HG03103 (cell line): ENCODE results near the gene CD164.
"Not testable (repeated sequence)": the region's sequence is repeated elsewhere in the genome, so short reads cannot be mapped to it uniquely, and the experiment has no call there.

Experiments
- ATAC-seq: cut with Tn5 transposase; IDR thresholded peaks from one replicate; pipeline ENCODE4 v1.9.1; 2021; ENCODE audit warnings: low read depth; ENCODE audit not compliant: unreplicated experiment

CD164 gene

DNA sequence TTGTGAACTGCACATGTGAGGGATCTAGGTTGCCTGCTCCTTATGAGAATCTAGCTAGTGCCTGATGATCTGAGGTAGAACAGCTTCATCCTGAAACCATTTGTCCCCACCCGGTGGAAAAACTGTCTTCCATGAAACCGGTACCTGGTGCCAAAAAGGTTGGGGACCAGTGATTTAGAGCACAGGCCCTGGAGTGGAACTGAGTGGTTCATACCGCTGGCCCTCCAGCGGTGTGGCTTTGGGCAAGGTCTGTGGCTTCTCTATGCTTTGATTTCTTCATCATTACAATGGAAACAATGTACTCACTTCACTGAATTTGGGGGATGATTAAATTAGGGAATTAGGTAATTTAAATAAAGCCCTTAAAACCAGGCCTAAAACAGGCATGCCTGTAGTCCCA, 36.3 kb downstream of the CD164 start:
- no peak for ATAC-seq

DNA sequence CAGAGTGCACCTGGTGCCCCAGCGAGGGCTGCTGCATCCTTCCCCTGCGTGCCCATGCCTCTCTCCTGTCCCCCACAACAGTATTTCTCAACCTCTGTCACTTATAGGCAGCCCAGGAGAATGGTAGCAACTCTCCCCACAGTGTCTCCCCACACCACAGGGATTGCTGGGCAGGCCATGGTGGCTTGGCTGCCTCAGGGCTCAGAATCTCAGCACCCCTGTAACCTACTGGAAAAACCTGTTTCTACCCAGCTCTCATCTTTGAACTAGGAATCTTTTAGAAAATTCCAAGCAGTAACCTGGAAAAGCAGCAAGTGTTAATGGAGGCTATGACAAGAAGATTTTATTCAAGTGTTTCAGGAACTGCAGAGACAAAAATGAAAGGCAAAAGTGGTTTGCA, 38.0 kb downstream of the CD164 start:
- ATAC-seq = no peak

DNA sequence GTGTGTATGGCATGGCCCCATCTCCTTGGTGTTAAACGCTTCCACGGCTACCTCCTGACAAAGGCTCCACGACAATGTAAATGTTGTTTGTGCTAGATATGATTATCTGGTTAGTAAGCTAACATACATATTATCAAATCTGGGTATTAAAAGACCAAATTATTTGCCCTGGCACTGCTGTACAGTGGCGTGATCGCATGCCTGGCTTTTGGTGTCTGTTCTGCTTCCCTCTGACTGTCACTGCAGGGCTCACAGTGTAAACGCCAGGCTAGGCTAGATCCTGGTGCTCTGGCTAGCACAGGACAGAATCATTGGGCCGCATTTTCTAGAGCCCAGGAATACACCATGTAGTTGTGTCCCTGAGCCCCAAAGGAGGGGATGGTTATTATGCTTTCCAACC, 38.7 kb downstream of the CD164 start:
- ATAC-seq = no peak

DNA sequence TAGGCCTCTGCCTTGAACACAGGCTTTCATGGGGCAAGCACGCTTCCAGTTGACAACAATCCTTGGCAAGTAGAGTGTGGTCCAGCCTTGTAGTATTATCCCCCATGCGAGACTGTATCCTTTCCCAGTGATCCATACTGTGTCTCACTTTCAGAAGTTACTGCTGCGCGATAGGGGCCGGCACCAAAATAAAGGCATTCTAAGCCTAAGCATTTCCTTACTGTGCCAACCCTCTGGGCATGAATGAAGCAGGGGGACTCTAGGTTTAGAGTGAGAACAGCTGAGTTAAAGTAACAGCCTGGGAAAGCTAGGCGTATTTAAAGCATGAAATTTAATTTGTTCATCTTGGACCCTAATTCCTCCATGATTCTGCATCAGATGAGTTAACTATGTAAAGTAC, 39.4 kb downstream of the CD164 start:
- ATAC-seq = no peak

DNA sequence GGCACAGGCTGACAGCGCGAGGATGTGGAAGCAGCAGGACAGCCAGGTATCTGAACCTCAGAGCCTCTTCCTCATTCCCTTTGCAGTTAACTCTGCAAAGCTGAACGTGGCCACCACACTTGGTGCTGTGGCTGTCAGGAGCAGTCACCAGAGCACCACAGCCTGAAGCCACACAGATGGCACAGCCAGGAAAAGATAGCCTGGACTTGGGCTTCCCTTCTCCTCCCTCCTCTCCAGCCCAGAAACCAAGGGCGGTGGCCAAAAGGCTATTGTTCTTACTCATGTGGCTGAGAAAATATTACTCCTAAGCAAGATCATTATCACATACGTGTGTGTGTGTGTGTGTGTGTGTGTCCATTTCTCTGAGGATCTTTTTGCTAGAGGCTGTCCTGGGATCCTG, 39.8 kb downstream of the CD164 start:
- ATAC-seq = no peak

DNA sequence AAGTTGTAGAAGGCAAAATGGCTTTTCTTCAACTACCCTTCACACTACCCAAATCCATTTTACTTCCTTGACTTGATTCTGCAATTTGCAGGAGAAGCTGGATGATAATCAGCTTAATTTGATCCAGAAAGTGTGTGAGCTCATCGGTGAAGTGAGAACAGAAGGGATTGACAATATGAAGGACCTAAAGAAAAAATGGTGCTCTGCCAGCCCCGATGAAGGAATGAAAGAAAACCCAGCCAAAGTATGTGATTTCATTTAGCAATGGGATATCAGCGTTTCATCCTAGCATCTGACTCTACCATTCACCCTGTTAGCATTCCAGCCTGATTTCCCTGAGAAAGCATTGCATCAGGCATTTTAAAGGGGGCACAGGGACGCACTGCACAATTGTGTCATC, 41.5 kb downstream of the CD164 start:
- no peak for ATAC-seq

DNA sequence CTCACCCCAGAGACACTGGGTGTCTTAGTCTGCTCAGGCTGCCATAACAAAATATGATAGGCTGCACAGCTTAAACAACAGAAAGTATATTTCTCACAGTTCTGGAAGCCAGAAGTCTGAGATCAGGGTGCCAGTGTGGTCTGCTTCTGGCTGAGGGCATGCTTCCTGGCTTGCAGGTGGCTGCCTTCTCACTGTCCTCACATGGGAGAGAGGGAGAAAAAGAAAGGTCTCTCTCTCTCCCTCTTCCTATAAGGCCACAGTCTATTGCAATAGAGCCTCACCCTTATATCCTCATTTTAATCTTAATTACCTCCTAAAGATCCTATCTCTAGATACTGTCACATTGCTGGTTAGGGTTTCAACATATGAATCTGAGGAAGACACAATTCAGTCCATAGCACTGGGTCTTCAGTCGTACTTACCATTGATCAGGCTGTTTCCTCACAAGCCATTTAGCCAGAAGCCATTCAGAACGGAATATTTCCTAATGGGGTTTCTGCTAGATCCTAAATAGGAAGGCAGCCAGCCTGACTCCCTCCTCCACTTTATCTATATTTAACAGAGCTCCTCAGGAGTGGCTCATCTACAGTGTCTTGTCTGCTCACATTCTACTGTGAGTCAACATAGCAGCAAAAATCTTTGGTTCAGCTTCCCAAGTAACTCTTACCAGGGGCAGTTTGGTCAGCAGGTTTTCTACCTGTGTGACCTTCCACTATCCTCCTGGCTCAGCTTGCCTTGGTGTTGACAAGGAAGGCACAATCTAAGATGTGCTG, 42.2 kb downstream of the CD164 start:
- no peak for ATAC-seq

DNA sequence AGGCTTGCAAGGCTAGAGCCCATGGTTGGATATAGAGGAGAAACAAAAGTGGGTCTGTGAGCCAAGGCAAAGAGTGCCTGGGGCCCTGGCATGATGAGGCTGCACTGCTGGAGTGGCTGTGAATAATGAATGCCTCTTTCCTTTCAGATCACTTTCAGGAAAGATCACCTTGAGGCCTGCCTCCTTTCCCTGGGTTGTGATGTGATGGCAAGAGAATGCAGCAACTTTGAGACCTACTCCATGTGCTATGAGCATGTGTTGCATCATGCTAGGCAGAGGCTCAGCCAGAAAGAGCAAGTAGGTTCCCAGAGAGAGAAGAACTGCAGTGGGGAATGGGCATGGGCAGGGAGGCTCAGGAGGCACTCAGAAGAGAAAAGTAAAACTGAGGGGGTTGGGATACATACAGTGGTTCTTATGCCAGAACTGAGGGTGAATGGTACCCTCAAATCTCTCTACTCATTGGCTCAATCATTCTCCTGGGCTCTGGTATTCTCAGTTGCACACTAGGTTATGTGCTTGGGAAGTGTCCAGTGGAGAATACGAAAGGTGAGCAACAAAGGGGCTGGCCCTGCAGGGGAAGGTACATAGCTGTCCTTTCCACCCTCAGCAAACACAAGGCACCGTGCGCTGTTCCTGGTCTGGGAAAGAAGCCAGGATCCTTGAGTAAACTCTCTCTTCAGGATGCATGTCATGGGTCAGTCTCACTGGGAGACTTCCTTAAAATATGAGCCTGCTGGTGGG, 45.9 kb downstream of the CD164 start:
- ATAC-seq = no peak

DNA sequence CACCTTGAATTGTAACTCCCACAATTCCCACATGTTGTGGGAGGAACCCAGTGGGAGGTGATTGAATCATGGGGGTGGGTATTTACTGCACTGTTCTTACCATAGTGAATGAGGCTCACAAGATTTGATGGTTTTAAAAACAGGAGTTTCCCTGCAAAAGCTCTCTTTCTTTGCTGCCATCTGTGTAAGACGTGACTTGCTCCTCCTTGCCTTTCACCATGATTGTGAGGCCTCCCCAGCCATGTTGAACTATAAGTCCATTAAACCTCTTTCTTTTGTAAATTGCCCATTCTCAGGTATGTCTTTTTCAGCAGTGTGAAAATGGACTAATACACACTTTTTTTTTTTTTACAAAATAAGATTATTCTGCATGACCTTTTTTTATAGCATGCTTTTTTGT, 48.4 kb downstream of the CD164 start:
- not testable (repeated sequence) for ATAC-seq

DNA sequence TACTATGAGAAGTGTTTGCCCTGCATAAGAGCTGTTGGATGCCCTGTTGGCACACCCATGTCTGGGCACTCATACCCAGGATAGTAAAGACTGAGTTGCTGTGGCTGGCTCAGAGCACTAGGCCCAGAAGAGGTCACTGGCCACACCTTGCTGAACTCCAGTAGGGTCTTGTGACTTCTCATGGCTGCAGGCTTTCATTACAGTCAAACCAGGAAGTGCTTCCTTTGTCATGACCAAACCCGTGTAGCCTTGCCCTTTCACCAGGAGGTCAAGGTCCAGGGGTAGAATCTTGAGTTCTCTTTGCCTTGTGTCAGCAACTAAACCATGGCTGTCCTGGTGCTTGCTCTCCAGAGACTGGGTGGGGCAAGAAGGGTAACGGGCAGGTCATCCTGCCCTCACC, 49.5 kb downstream of the CD164 start:
- ATAC-seq = no peak

DNA sequence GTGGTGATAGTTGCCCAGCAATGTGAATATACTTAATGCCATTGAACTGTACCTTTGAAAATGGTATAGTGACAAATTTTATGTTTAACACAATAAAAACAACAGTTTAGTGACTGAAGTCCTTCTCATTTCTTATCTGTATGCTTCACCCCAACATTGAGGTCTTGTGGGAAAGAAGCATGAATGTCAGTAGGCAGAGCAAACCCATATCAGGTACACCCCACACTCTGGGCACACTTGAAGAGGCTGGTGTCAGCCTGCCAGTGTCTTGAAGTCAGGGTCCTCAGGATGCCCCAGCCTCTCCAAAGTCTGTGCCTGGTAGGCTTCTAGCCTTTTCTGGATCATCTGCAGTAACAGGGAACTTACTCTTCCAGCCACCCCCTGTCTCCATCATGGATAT, 51.2 kb downstream of the CD164 start:
- ATAC-seq = no peak

DNA sequence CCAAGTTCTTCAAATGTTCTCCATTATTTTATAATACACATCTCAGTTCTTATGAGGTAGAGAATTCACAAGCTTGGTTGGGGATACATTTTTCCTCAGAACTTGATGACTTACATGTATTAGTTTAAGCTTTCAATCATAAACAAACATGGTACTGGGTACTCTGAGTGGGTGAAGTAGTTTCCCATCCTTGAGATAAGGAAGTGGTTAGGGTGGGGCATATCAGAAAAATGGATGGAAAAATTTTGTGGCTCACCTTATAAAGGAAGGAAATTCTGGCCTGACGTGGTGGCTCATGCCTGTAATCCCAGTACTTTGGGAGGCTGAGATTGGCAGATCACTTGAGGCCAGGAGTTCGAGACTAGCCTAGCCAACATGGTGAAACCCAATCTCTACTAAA, 52.0 kb downstream of the CD164 start:
- no peak for ATAC-seq

DNA sequence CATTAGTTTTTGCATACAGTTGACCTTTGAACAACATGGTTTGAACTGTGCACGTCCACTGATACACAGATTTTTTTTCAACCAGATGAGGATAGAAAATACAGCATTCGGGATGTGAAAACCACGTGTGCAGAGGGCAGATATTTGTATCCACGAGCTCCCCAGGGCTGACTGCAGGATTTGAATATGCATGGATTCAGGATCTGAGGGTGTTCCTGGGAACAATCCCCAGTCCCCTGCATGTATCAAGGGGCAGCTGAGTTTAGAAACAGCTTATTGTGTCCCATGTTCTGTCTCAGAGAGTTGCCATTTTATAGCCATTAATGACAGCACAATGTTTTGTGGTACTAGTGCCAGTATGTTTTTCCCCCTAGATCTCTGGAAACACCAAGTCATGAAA, 53.6 kb downstream of the CD164 start:
- ATAC-seq = no peak

DNA sequence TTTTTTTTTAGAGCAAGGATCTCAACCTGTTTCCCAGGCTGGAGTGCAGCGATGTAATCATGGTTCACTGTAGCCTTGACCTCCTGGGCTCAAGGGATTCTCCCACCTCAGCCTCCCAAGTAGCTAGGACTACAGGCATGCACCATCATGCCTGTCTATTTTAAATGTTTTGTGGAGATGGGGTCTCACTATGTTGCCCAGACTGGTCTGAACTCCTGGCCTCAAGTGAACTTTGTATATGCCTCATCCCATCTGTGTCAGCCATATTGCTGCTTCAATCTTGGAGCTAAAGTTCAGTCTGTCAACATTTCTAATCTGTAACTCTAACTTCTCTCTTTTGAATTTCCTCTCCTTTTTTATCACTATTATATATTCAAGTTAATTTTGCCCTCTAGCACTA, 54.3 kb downstream of the CD164 start:
- ATAC-seq = no peak

DNA sequence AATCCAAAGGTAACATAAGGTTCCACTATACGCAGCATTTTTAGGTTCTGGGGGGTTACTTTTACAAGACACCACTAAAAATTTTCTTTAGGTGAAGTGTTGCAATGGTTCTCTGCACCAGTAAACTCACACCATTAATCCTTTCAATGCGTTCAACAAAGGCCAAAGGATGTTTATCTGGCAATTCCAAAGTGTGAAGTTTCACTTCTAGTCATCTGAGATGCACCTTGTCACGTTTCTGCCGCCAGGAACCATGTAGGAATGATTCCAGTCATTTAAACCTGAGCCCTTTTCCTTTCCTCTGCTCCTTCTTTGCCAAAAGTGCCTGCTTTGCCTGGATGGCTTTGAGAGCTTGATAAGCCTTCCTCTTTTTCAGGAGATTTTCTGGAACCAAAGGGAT, 54.8 kb downstream of the CD164 start:
- ATAC-seq = no peak

DNA sequence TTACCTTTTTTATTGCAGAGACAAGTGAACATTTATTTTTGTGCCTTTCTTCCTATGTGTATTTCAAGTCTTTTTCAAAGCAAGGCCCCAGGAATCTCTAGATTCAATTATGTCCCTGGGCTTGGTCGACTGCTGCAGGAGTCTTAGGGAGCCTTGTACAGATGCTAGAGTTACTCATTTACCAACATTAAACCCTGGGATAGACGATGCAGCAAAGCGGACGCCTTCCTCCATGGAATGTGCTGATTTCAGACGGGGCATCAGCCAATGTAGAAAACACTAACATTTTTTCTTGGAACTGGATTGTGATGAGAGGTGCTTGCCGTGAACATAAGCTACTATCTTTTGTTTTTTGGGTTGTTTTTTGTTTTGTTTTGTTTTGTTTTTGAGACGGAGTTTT, 55.9 kb downstream of the CD164 start:
- no peak for ATAC-seq

DNA sequence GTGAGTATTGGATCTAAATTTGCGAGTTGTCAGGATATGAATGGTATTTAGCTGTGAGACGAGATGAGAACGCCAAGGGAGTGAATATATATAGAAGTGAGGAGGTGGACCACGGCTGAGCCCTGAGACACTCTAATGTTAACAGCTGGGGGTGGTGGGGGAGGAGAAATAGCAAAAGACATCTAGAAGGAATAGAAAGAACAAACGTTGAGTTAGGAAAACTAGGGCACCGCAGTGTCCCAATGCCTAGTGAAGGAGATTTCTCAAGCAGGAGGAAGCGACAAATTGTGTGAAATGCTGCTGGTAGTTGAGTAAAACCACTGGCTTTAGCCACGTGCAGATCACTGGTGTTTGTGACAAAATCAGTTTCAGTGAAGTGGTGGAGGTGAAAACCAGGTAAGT, 56.9 kb downstream of the CD164 start:
- ATAC-seq = no peak

DNA sequence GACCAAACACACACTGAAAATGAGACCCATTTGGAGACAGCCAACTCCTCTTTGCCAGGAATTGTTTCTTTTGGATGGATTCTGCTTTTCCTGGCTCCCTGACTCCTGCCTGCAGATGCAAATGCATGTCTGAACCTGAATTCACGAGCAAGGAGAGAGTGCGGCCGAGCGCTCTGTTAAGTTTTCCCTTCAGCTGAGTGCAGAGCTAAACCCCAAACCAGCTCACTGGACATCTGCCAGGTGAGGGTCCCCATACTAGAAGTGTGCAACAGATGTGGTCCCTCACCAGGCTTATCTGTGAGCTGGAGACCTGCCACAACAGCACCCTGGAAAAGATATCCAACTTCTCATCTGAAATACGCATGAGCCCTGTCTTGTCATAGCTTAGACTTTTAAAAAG, 59.0 kb downstream of the CD164 start:
- no peak for ATAC-seq

DNA sequence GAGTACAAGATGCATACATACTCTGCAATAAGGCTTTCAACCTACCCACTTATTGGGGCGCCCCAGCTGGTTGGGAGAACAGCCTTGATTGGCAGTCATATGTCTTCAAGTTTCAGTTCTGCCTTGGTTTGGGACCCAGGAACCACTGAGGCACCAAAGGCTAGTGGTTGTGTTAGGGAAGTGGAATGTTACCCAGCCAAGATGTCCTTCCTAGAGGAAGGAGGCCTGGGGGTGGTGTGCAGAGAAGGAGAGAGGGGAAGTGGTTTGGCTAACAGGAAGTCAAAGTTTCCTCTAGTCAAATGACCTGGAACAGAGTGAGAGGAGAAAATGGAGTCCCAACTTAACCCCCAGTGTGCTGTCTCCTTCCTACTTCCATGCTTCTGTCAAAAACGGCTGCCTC, 59.4 kb downstream of the CD164 start:
- no peak for ATAC-seq

DNA sequence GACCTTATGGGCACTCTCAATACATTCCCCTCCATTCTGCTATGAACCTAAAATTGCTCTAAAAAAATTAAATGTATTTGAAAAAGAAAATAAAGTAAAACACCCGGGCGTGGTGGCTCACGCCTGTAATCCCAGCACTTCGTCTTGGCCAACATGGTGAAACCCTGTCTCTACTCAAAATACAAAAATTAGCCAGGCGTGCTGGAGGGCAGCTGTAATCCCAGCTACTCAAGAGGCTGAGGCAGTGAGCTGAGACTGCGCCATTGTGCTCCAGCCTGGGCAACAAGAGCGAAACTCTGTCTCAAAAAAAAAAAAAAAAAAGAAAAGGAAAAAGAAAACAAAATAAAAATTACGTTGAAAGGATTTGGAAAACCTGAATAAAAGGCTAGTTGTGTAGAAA, 60.5 kb downstream of the CD164 start:
- ATAC-seq = no peak

DNA sequence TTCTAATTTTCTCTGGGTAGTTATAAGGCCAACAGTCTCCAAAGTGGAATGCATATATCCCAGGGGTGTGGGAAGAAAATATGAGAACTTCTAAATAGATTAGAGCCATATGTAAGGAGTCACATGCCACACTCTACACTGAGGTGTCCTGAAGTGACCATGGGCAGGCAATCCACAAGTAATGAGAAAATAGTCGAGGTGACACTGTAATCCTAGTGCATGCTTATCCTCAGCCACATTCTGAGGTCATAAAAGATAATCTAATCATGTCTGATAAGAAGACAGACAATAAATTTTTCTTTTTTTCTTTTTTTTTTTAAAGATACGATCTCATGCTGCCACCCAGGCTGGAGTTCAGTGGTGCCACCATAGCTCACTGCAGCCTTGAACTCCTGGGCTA, 62.2 kb downstream of the CD164 start:
- no peak for ATAC-seq

DNA sequence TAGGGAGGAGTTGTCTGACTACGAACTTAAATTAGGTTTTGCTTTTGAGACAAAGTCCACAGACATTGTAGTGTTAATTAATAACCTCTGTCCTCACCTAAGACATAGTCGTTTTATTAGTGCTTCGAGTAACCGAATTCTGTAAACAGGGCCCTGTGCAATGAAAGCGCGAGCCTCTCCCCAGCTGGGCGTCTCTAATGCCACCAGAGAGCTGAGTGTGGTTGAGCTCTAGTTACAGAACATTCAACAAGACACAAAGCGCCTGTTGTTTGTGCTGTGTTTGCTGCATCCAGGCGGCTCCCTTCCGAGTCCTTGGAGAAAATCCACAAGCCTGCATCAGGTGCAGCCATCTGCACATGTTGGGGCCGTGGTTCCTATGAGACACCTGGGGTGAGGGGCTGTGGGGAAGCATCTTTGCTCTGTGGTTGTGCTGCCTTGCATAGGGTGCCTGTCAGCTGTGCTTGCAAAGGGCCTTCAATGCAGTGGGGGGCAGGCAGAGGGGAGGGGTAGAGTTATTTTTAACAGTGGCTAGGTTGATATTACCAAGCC, 63.9 kb downstream of the CD164 start:
- no peak for ATAC-seq
